ENCODE data around the gene ALDH18A1.
A peak's percentile ranks its signal among the peaks of the same experiment; 100 is the strongest.

ALDH18A1 gene

DNA sequence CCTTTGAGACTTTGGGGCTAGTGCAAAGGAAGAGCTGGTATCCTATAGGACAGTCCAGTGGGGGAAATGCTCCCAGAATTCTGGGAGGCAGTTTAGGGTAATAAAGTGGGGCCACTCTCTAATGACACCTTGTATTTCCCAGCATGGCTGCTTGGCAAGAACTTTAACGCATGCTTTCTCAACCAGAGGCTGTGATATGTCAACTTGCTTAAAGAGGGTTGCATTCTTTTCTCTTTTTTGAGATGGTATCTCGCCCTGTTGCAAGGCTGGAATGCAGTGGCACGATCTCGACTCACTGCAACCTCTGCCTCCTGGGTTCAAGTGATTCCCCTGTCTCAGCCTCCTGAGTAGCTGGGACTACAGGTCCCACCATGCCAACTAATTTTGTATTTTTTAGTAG is 38.4 kb downstream of the ALDH18A1 start:
- Mint-ChIP-seq H3K27ac (peak overlapping the region; percentile 17), H3K4me3 (no peak overlapping the region), H3K4me1 (no peaks in the 10 kb centered on the region), H3K36me3 (ENCODE audit: low read depth) (peaks cover 73% of the 10 kb centered on the region), H3K27me3 (ENCODE audit: low read depth, poor library complexity) (no peaks in the 10 kb centered on the region), H3K9me3 (peaks cover 21% of the 10 kb centered on the region)
- TF ChIP-seq CTCF (IDR thresholded peaks at IDR 0.05): no peak
- DNase-seq: no peak

- no peaks in the 10 kb centered on the region for H3K4me1 Mint-ChIP-seq
- no peak overlapping the region for H3K4me3 Mint-ChIP-seq
- no peak for TF ChIP-seq CTCF (IDR thresholded peaks at IDR 0.05)
- peaks cover 80% of the 10 kb centered on the region for H3K36me3 Mint-ChIP-seq (ENCODE audit: low read depth)
- H3K27me3 Mint-ChIP-seq (ENCODE audit: low read depth, poor library complexity): no peaks in the 10 kb centered on the region
- H3K9me3 Mint-ChIP-seq: peaks cover 21% of the 10 kb centered on the region
- H3K27ac Mint-ChIP-seq: no peak overlapping the region
- DNase-seq: no peak
Observed at GRCh38 chr10:95616446-95616845, 40.1 kb downstream of the ALDH18A1 start.

- no peaks in the 10 kb centered on the region for H3K9me3 Mint-ChIP-seq
- H3K4me1 Mint-ChIP-seq: no peaks in the 10 kb centered on the region
- DNase-seq: no peak
- H3K27ac Mint-ChIP-seq: no peak overlapping the region
- TF ChIP-seq CTCF (IDR thresholded peaks at IDR 0.05): no peak
- H3K4me3 Mint-ChIP-seq: no peak overlapping the region
- peaks cover 78% of the 10 kb centered on the region for H3K36me3 Mint-ChIP-seq (ENCODE audit: low read depth)
- no peaks in the 10 kb centered on the region for H3K27me3 Mint-ChIP-seq (ENCODE audit: low read depth, poor library complexity)
Observed at GRCh38 chr10:95613330-95613729, 43.2 kb downstream of the ALDH18A1 start.

GRCh38 chr10:95610727-95611126 is 45.8 kb downstream of the ALDH18A1 start:
- Mint-ChIP-seq H3K27me3 (ENCODE audit: low read depth, poor library complexity) (no peaks in the 10 kb centered on the region), H3K27ac (no peak overlapping the region), H3K36me3 (ENCODE audit: low read depth) (peaks cover 91% of the 10 kb centered on the region), H3K4me1 (peaks cover 6% of the 10 kb centered on the region), H3K9me3 (no peaks in the 10 kb centered on the region), H3K4me3 (no peak overlapping the region)
- TF ChIP-seq CTCF (IDR thresholded peaks at IDR 0.05): no peak
- no peak for DNase-seq

GRCh38 chr10:95606922-95607321 is 49.6 kb downstream of the ALDH18A1 start:
- no peaks in the 10 kb centered on the region for H3K9me3 Mint-ChIP-seq
- peak overlapping the region; percentile 56 for H3K27ac Mint-ChIP-seq
- peaks cover 43% of the 10 kb centered on the region for H3K4me1 Mint-ChIP-seq
- H3K36me3 Mint-ChIP-seq (ENCODE audit: low read depth): peaks cover 58% of the 10 kb centered on the region
- no peak for TF ChIP-seq CTCF (IDR thresholded peaks at IDR 0.05)
- H3K4me3 Mint-ChIP-seq: no peak overlapping the region
- H3K27me3 Mint-ChIP-seq (ENCODE audit: low read depth, poor library complexity): no peaks in the 10 kb centered on the region
- no peak for DNase-seq

DNA sequence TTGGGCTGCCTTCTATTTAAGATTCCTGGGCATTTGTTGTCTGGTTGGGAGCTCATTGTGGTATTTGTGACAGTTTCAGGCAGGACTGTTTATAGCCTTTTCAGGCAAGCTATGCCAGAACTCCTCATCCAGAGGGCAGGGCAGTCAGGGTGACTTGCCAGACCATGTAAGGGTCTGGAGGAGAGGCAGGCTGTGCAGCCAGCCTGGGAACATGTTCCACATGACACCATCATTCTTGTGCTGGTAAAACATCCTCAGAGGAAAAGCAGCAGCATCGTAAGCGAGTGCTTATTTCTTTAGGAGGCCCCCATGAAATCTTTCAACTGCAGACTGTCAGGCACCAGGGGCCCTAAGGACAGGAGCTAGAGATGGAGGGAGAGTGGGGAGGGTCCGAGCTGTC is 51.3 kb downstream of the ALDH18A1 start:
- Mint-ChIP-seq H3K4me3 (no peak overlapping the region), H3K9me3 (no peaks in the 10 kb centered on the region), H3K27me3 (ENCODE audit: low read depth, poor library complexity) (no peaks in the 10 kb centered on the region), H3K27ac (peak overlapping the region; percentile 94), H3K36me3 (ENCODE audit: low read depth) (peaks cover 44% of the 10 kb centered on the region), H3K4me1 (peaks cover 53% of the 10 kb centered on the region)
- TF ChIP-seq CTCF (IDR thresholded peaks at IDR 0.05): no peak
- no peak for DNase-seq
